RWPE1 (cell line): Measurements from ENCODE around the gene SEMA4A.
"Not testable (repeated sequence)": the region's sequence is repeated elsewhere in the genome, so short reads cannot be mapped to it uniquely, and the experiment has no call there.

Experiments used
- CTCF ChIA-PET: fragments of 350-600 bp; sonication (Branson Sonifier 250); formaldehyde crosslinking; extraction: SDS; loops from one replicate; lab custom pipeline; 2021; lab: Yijun Ruan, JAX
- POLR2A ChIA-PET: fragments of 400-600 bp; formaldehyde crosslinking; extraction: SDS; loops from one replicate; lab custom pipeline; 2020; ENCODE audit warnings: antibody characterized with exemption; ENCODE audit not compliant: low non-redundant PET; lab: Yijun Ruan, JAX
- DNase-seq: peaks from one replicate; pipeline ENCODE4 v3.0.0; 2012; ENCODE audit warnings: low spot score
- H3K27ac ChIP-seq: fragments of 450-650 bp; 2 replicates; pipeline ENCODE4 v1.5.1; 2017
- TF ChIP-seq, protein P1 (sequence below): fragments of 450-650 bp; conservative IDR thresholded peaks from 2 replicates; pipeline ENCODE4 v1.5.1; 2017; ENCODE audit warnings: low read depth, mild to moderate bottlenecking

Gene SEMA4A

GRCh38 chr1:156177919-156178654 is 24.7 kb downstream of the SEMA4A start:
- CTCF ChIA-PET: interaction anchor here (0.6 kb wide), 2 partner anchors 37 to 240 kb away, joined by 3 to 4 read pairs; no protein-coding TSS in a partner anchor
- H3K27ac ChIP-seq: no peak overlapping the region

GRCh38 chr1:156180471-156180870 is 27.1 kb downstream of the SEMA4A start:
- POLR2A ChIA-PET: no interaction called here
- H3K27ac ChIP-seq: no peak overlapping the region
- CTCF ChIA-PET: no interaction called here
- TF ChIP-seq, protein P1, sequence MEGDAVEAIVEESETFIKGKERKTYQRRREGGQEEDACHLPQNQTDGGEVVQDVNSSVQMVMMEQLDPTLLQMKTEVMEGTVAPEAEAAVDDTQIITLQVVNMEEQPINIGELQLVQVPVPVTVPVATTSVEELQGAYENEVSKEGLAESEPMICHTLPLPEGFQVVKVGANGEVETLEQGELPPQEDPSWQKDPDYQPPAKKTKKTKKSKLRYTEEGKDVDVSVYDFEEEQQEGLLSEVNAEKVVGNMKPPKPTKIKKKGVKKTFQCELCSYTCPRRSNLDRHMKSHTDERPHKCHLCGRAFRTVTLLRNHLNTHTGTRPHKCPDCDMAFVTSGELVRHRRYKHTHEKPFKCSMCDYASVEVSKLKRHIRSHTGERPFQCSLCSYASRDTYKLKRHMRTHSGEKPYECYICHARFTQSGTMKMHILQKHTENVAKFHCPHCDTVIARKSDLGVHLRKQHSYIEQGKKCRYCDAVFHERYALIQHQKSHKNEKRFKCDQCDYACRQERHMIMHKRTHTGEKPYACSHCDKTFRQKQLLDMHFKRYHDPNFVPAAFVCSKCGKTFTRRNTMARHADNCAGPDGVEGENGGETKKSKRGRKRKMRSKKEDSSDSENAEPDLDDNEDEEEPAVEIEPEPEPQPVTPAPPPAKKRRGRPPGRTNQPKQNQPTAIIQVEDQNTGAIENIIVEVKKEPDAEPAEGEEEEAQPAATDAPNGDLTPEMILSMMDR: no peak
- DNase-seq: no peak

More at GRCh38 chr1:156177919-156178654, 24.7 kb downstream of the SEMA4A start:
- POLR2A ChIA-PET: no interaction called here
- TF ChIP-seq, protein P1: no peak
- no peak for DNase-seq

GRCh38 chr1:156181391-156181924 is 28.1 kb downstream of the SEMA4A start:
- H3K27ac ChIP-seq, POLR2A ChIA-PET, CTCF ChIA-PET, DNase-seq: not testable (repeated sequence)

GRCh38 chr1:156182010-156182779 is 28.8 kb downstream of the SEMA4A start:
- CTCF ChIA-PET, H3K27ac ChIP-seq: not testable (repeated sequence)

DNA sequence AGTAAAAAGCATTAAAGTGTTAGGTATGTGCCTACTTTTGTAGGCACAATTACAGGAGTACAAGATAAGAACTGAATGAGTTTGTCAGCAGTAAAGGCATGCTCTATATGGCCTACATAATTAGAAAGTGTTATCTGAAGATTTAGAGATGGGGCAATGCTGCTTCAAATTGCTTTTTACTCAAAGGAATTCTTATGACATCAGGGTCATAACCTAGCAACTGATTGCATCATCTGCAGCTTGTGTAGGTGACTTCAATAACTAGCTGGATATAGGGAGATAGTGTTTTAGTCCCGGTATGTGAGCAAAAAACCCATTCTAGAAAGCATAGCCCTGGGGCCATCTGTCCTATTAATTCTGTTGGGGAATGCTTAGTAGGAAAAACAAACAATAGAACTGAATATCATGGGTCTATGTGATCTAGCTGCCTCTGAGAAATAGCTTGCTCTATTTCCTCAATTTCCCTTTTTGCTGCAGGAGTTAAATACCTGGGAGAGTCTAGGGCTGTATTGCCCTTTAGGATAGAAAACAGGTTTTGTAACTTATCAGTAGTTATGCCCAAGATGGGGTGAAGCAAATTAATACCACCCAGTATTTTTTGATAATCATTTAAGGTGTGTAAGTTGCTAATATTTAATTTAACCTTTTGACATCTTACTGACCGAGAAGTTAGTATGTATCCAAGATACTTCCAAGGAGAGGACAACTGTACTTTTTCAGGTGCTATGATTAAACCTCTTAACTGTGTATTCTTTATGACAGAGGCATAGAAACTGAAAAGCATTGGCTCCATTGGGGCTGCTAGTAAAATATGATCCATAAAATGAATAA is 33.2 kb downstream of the SEMA4A start:
- POLR2A ChIA-PET, DNase-seq, H3K27ac ChIP-seq, CTCF ChIA-PET: not testable (repeated sequence)

More at GRCh38 chr1:156182010-156182779, 28.8 kb downstream of the SEMA4A start:
- POLR2A ChIA-PET, DNase-seq: not testable (repeated sequence)

DNA sequence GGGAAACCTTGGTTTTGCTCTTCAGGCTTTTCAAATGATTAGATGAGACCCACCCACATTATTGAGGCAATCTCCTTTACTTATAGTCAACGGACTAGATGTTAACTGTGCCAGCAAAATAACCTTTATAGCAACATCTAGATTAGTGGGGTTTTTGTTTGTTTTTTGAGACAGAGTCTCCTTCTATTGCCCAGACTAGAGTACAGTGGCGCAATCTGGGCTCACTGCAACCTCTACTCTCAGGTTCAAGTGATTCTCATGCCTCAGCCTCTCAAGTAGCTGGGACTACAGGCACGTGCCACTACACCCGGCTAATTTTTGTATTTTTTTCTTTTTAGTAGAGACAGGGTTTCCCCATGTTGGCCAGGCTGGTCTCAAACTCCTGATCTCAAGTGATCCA is 36.9 kb downstream of the SEMA4A start:
- DNase-seq, H3K27ac ChIP-seq, POLR2A ChIA-PET: not testable (repeated sequence)
- CTCF ChIA-PET: interaction anchor here (0.7 kb wide), 2 partner anchors 36 to 94 kb away, joined by 3 to 4 read pairs; no protein-coding TSS in a partner anchor

DNA sequence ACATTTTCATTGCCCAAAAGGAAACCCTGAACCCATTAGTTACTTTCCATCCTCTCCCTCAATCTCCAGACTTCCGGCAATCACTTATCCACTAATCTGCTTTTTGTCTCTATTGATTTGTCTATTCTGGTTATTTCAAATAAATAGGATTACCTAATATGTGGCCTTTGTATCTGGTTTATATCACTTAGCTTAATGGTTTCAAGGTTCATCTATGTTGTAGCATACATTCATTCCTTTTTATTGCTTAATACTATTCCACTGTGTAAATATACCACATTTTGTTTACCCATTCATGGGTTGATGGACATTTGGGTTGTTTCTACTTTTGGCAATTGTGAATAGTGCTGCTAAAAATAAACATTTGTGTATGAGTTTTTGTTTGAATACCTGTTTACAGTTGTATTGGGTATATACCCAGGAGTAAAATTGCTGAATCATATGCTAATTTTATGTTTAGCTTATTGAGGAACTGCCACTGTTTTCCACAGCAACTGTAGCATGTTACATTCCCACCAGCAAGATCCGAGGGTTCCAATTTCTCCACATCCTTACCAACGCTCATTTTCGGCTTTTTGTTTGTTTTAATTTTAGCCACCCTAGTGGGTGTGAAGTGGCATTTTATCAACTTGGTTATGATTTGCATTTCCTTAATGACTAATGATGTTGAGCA is 38.0 kb downstream of the SEMA4A start:
- ChIA-PET CTCF (interaction anchor here (0.6 kb wide), 1 partner anchor 189 kb away, joined by 3 read pairs; no protein-coding TSS in a partner anchor), POLR2A (no interaction called here)
- TF ChIP-seq, protein P1: no peak
- H3K27ac ChIP-seq: no peak overlapping the region
- DNase-seq: no peak

GRCh38 chr1:156193208-156193487 is 39.8 kb downstream of the SEMA4A start:
- TF ChIP-seq, protein P1: no peak
- POLR2A ChIA-PET: no interaction called here
- CTCF ChIA-PET: no interaction called here
- no peak for DNase-seq
- H3K27ac ChIP-seq: peak overlapping the region; percentile 81
